GM19452 (cell line): Measurements from ENCODE around the gene ZNF302.
A peak's percentile ranks its signal among the peaks of the same experiment; 100 is the strongest.
"Not testable (repeated sequence)": the region's sequence is repeated elsewhere in the genome, so short reads cannot be mapped to it uniquely, and the experiment has no call there.

Experiments used
- ATAC-seq: cut with Tn5 transposase; IDR thresholded peaks from one replicate; pipeline ENCODE4 v1.9.1; 2021; ENCODE audit not compliant: unreplicated experiment

Gene ZNF302

GRCh38 chr19:34677386-34678084, at the start of gene ZNF302:
TSS of gene ZNF302 (plus strand) at chr19:34677678. CDS start at chr19:34678805, 1,127 bp downstream.
- peak; percentile 86 for ATAC-seq

- no peak for ATAC-seq
These were observed 43.7 kb upstream of the ZNF302 start for GRCh38 chr19:34633802-34634201.

- ATAC-seq: no peak
These were observed 37.9 kb upstream of the ZNF302 start for GRCh38 chr19:34639491-34640085.

- ATAC-seq: no peak
These were observed 35.2 kb upstream of the ZNF302 start for GRCh38 chr19:34642241-34642640.

- no peak for ATAC-seq
These were observed 32.5 kb upstream of the ZNF302 start for GRCh38 chr19:34644991-34645461.

GRCh38 chr19:34645551-34645950, 31.9 kb upstream of the ZNF302 start:
- ATAC-seq: no peak

- ATAC-seq: no peak
These were observed 27.5 kb upstream of the ZNF302 start for GRCh38 chr19:34649886-34650543.

GRCh38 chr19:34651747-34652146, 25.7 kb upstream of the ZNF302 start:
- ATAC-seq: no peak

GRCh38 chr19:34654796-34655195, 22.7 kb upstream of the ZNF302 start:
- ATAC-seq: no peak

- ATAC-seq: no peak
These were observed 21.8 kb upstream of the ZNF302 start for GRCh38 chr19:34655651-34656050.

- ATAC-seq: no peak
These were observed 16.1 kb upstream of the ZNF302 start for GRCh38 chr19:34661357-34661756.

GRCh38 chr19:34662919-34663318, 14.6 kb upstream of the ZNF302 start:
- no peak for ATAC-seq

GRCh38 chr19:34664168-34664567, 13.3 kb upstream of the ZNF302 start:
- ATAC-seq: no peak

GRCh38 chr19:34664870-34665269, 12.6 kb upstream of the ZNF302 start:
- no peak for ATAC-seq

GRCh38 chr19:34665275-34665674, 12.2 kb upstream of the ZNF302 start:
- ATAC-seq: not testable (repeated sequence)

GRCh38 chr19:34666200-34666957, 11.1 kb upstream of the ZNF302 start:
- no peak for ATAC-seq

GRCh38 chr19:34666958-34667265, 10.6 kb upstream of the ZNF302 start:
- no peak for ATAC-seq

- no peak for ATAC-seq
These were observed 10.0 kb upstream of the ZNF302 start for GRCh38 chr19:34667349-34668076.

- not testable (repeated sequence) for ATAC-seq
These were observed 9.3 kb upstream of the ZNF302 start for GRCh38 chr19:34668077-34668689.

GRCh38 chr19:34668690-34669089, 8.8 kb upstream of the ZNF302 start:
- ATAC-seq: not testable (repeated sequence)
